Tibial nerve (tissue), 4 donors: ENCODE measurements around the gene CENPP.

Experiments used
- EP300 ChIP-seq, 2 donors: sonication (generic); formaldehyde crosslinking; IDR thresholded peaks; one replicate each; pipeline ENCODE4 v1.6.1; 2017; ENCODE audit warnings: antibody characterized with exemption in 2 of 2, mild to moderate bottlenecking in 1 of 2
- POLR2A ChIP-seq, 2 donors: fragments of 450-650 bp; IDR thresholded peaks; one replicate each; pipeline ENCODE4 v1.6.1; 2017; ENCODE audit warnings: antibody characterized with exemption in 2 of 2, mild to moderate bottlenecking in 2 of 2, moderate library complexity in 2 of 2
- TF ChIP-seq, protein P1 (sequence below), 5 experiments: fragments of 200-600 bp in 3 of 5; fragments of 450-650 bp in 2 of 5; sonication (generic) in 3 of 5; IDR thresholded peaks; one replicate each; pipeline ENCODE4 v1.5.1; 2016 to 2019; ENCODE audit warnings: antibody characterized with exemption in 5 of 5, mild to moderate bottlenecking in 3 of 5, moderate library complexity in 2 of 5

DNA sequence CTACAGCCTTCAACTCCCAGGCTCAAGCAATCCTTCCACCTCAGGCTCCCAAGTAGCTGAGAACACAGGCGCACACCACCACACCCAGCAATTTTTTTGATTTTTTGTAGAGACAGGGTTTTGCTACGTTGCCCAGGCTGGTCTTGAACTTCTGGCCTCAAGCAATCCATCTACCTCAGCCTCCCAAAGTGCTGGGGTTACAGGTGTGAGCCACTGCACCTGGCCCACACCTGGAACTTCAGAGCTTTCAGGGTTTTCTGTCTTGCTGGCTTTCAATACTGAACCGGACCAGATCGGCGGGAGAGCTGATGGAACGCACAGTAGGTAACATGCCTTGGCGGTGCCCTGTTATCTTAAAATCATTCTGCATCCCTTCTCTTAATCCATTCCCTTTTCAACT is 313.4 kb downstream of the CENPP start:
- TF ChIP-seq, protein P1, sequence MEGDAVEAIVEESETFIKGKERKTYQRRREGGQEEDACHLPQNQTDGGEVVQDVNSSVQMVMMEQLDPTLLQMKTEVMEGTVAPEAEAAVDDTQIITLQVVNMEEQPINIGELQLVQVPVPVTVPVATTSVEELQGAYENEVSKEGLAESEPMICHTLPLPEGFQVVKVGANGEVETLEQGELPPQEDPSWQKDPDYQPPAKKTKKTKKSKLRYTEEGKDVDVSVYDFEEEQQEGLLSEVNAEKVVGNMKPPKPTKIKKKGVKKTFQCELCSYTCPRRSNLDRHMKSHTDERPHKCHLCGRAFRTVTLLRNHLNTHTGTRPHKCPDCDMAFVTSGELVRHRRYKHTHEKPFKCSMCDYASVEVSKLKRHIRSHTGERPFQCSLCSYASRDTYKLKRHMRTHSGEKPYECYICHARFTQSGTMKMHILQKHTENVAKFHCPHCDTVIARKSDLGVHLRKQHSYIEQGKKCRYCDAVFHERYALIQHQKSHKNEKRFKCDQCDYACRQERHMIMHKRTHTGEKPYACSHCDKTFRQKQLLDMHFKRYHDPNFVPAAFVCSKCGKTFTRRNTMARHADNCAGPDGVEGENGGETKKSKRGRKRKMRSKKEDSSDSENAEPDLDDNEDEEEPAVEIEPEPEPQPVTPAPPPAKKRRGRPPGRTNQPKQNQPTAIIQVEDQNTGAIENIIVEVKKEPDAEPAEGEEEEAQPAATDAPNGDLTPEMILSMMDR (IDR thresholded peaks at IDR 0.05), result no peak
- no peak for TF ChIP-seq POLR2A (IDR thresholded peaks at IDR 0.05)
- no peak for TF ChIP-seq EP300 (IDR thresholded peaks at IDR 0.05)
